Astrocyte (in vitro differentiated cells and primary cell): ENCODE measurements around the gene FBN3. TPM values are rescaled to one million over a fixed set of nuclear protein-coding genes. Genes with fewer than 3 reads are reported as not detected.
"Not testable (repeated sequence)": the region's sequence is repeated elsewhere in the genome, so short reads cannot be mapped to it uniquely, and the experiment has no call there.

Source experiments
- DNase-seq: peaks from one replicate; pipeline ENCODE4 v3.0.0-alpha.2; 2010; ENCODE audit warnings: low read depth
- FAIRE-seq: peaks from 2 replicates; lab custom pipeline; 2011; peaks lifted over from hg19 to GRCh38; lab: Jason Lieb, UNC
- H2AFZ ChIP-seq: 2 replicates; pipeline ENCODE4 v1.6.0; 2012; ENCODE audit warnings: low read depth, low read length, inconsistent platforms
- H3K27ac ChIP-seq: 2 replicates; pipeline ENCODE4 v1.5.1; 2011; ENCODE audit warnings: low read depth, low read length, inconsistent platforms
- H3K27me3 ChIP-seq: 2 replicates; pipeline ENCODE4 v1.6.0; 2011; ENCODE audit warnings: low read length, inconsistent platforms; ENCODE audit not compliant: insufficient read depth
- H3K36me3 ChIP-seq: 2 replicates; pipeline ENCODE4 v1.5.1; 2011; ENCODE audit warnings: low read length, inconsistent platforms; ENCODE audit not compliant: insufficient read depth
- H3K4me1 ChIP-seq: 2 replicates; pipeline ENCODE4 v1.5.1; 2011; ENCODE audit warnings: low read length, inconsistent platforms; ENCODE audit not compliant: insufficient read depth
- H3K4me2 ChIP-seq: 2 replicates; pipeline ENCODE4 v1.6.0; 2012; ENCODE audit warnings: low read length, inconsistent platforms
- H3K4me3 ChIP-seq: 2 replicates; pipeline ENCODE4 v1.5.1; 2011; ENCODE audit warnings: low read depth, mild to moderate bottlenecking, low read length, inconsistent platforms; ENCODE audit not compliant: insufficient read depth
- H3K79me2 ChIP-seq: 2 replicates; pipeline ENCODE4 v1.6.0; 2012; ENCODE audit warnings: mild to moderate bottlenecking, low read length, inconsistent platforms; ENCODE audit not compliant: insufficient read depth
- H3K9ac ChIP-seq: 2 replicates; pipeline ENCODE4 v1.6.0; 2012; ENCODE audit warnings: mild to moderate bottlenecking, low read length, inconsistent platforms
- H3K9me3 ChIP-seq: 2 replicates; pipeline ENCODE4 v1.5.1; 2012; ENCODE audit warnings: low read depth, mild to moderate bottlenecking, low read length, inconsistent platforms; ENCODE audit not compliant: insufficient read depth
- H4K20me1 ChIP-seq: 2 replicates; pipeline ENCODE4 v1.6.0; 2012; ENCODE audit warnings: low read length, inconsistent platforms; ENCODE audit not compliant: insufficient read depth
- H3K27ac Mint-ChIP-seq: one replicate; pipeline ENCODE4 v1.8.0; 2021; ENCODE audit warnings: mild to moderate bottlenecking, mixed read lengths; ENCODE audit not compliant: unreplicated experiment
- H3K27me3 Mint-ChIP-seq: one replicate; pipeline ENCODE4 v1.8.0; 2021; ENCODE audit warnings: low read depth, mixed read lengths; ENCODE audit not compliant: unreplicated experiment
- H3K36me3 Mint-ChIP-seq: one replicate; pipeline ENCODE4 v1.8.0; 2021; ENCODE audit warnings: low read depth, mixed read lengths; ENCODE audit not compliant: unreplicated experiment
- H3K4me1 Mint-ChIP-seq: one replicate; pipeline ENCODE4 v1.8.0; 2021; ENCODE audit warnings: low read depth, mixed read lengths; ENCODE audit not compliant: unreplicated experiment
- H3K4me3 Mint-ChIP-seq: one replicate; pipeline ENCODE4 v1.8.0; 2021; ENCODE audit warnings: mild to moderate bottlenecking, moderate library complexity, mixed read lengths; ENCODE audit not compliant: unreplicated experiment
- H3K9me3 Mint-ChIP-seq: one replicate; pipeline ENCODE4 v1.8.0; 2021; ENCODE audit warnings: mild to moderate bottlenecking, mixed read lengths; ENCODE audit not compliant: unreplicated experiment
- EZH2 ChIP-seq: IDR thresholded peaks from 2 replicates; pipeline ENCODE4 v1.6.1; 2012; ENCODE audit warnings: mild to moderate bottlenecking, low read length, inconsistent platforms; ENCODE audit not compliant: insufficient read depth
- total RNA-seq: library from RNA; stranded (reverse); gene quantifications from 2 replicates; pipeline ENCODE4 v1.2.1, GENCODE V29; 2021
- TF ChIP-seq, protein P1 (sequence below): IDR thresholded peaks from 2 replicates; pipeline ENCODE4 v1.5.1; 2011; ENCODE audit warnings: low read depth, mild to moderate bottlenecking, inconsistent platforms, low read length, moderate library complexity; ENCODE audit not compliant: insufficient read depth

The FBN3 gene
- total RNA-seq, 1 donor from 2014 or later = 1.00 TPM

DNA sequence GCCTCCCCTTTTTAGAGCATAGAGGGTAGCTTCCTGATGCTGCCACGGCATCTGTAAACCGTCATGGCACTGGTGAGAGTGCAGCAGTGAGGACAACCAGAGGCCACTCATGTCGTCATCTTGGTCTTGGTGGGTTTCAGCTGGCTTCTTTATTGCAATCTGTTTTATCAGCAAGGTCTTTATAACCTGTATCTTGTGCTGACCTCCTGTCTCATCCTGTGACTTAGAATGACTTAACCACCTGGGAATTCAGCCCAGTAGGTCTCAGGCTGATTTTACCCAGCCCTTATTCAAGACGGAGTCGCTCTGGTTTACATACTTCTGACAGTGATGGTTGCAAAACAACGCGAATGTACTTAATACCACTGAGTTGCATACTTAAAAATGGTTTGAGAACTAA, 14.4 kb upstream of the FBN3 start:
- no peak overlapping the region for H3K4me3 Mint-ChIP-seq
- Histone ChIP-seq H3K36me3 (no peaks in the 10 kb centered on the region), H3K9ac (no peak overlapping the region), H3K27me3 (peaks cover 5% of the 10 kb centered on the region), H2AFZ (no peak overlapping the region), H4K20me1 (no peaks in the 10 kb centered on the region), H3K4me3 (no peak overlapping the region), H3K27ac (no peak overlapping the region), H3K4me1 (no peaks in the 10 kb centered on the region), H3K9me3 (no peaks in the 10 kb centered on the region), H3K4me2 (no peak overlapping the region), H3K79me2 (no peaks in the 10 kb centered on the region)
- no peaks in the 10 kb centered on the region for H3K9me3 Mint-ChIP-seq
- peaks cover 6% of the 10 kb centered on the region for H3K4me1 Mint-ChIP-seq
- no peak overlapping the region for H3K27ac Mint-ChIP-seq
- no peak for TF ChIP-seq EZH2
- TF ChIP-seq, protein P1, sequence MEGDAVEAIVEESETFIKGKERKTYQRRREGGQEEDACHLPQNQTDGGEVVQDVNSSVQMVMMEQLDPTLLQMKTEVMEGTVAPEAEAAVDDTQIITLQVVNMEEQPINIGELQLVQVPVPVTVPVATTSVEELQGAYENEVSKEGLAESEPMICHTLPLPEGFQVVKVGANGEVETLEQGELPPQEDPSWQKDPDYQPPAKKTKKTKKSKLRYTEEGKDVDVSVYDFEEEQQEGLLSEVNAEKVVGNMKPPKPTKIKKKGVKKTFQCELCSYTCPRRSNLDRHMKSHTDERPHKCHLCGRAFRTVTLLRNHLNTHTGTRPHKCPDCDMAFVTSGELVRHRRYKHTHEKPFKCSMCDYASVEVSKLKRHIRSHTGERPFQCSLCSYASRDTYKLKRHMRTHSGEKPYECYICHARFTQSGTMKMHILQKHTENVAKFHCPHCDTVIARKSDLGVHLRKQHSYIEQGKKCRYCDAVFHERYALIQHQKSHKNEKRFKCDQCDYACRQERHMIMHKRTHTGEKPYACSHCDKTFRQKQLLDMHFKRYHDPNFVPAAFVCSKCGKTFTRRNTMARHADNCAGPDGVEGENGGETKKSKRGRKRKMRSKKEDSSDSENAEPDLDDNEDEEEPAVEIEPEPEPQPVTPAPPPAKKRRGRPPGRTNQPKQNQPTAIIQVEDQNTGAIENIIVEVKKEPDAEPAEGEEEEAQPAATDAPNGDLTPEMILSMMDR = no peak
- H3K36me3 Mint-ChIP-seq = no peaks in the 10 kb centered on the region
- FAIRE-seq (no peak), DNase-seq (no peak)
- H3K27me3 Mint-ChIP-seq = peaks cover 9% of the 10 kb centered on the region

DNA sequence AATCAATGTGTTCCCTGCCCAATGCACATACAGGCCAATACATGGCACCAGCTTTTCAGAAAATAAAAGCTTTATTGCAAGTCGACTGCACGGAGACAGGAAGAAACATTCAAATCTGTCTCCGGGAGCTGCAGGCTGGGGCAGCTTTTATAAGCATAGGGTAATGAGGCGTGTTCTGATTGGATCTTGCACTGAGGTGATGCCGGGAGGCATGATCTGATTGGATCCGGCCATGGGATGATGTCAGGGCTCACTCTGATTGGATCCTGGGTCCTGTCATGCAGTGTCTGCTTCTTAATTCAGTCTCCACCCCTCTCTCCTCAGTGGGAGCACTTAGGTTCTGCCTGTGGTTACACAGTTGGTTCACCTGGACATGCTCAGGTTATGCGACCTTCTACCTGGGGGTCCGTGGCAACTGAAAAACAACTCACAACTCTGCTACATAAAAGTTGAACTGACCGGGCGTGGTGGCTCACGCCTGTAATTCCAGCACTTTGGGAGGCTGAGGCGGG, 11.8 kb upstream of the FBN3 start:
- no peaks in the 10 kb centered on the region for H3K36me3 ChIP-seq
- H3K9ac ChIP-seq = no peak overlapping the region
- Mint-ChIP-seq H3K4me3 (no peak overlapping the region), H3K27me3 (peaks cover 4% of the 10 kb centered on the region), H3K9me3 (no peaks in the 10 kb centered on the region), H3K27ac (no peak overlapping the region), H3K36me3 (no peaks in the 10 kb centered on the region), H3K4me1 (peaks cover 6% of the 10 kb centered on the region)
- FAIRE-seq (no peak), DNase-seq (no peak)
- no peaks in the 10 kb centered on the region for H3K9me3 ChIP-seq
- no peaks in the 10 kb centered on the region for H3K4me1 ChIP-seq
- no peak overlapping the region for H3K4me2 ChIP-seq
- no peak for TF ChIP-seq EZH2
- TF ChIP-seq, protein P1 = no peak
- H3K27ac ChIP-seq = no peak overlapping the region
- no peak overlapping the region for H3K4me3 ChIP-seq
- no peak overlapping the region for H2AFZ ChIP-seq
- no peaks in the 10 kb centered on the region for H3K79me2 ChIP-seq
- no peaks in the 10 kb centered on the region for H3K27me3 ChIP-seq
- H4K20me1 ChIP-seq = no peaks in the 10 kb centered on the region

DNA sequence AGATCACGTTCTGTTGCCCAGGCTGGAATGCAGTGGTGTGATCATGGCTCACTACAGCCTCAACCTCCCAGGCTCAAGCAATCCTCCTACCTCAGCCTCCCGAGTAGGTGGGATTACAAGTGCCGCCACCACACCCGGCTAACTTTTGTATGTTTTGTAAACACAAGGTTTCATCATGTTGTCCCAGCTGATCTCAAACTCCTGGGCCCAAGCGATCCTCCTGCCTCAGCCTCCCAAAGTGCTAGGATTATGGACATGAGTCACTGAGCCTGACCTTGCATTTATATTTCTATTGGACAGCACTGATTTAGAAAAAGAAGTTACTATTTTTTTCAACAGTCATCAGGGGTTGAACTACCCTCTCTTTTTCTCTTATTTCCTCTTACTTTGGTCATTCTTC, 9.9 kb upstream of the FBN3 start:
- H3K4me1 Mint-ChIP-seq, H3K4me3 ChIP-seq, H3K27me3 ChIP-seq, H3K27me3 Mint-ChIP-seq, H3K4me3 Mint-ChIP-seq, H3K27ac ChIP-seq, H3K27ac Mint-ChIP-seq, H3K4me1 ChIP-seq, H3K36me3 ChIP-seq, H4K20me1 ChIP-seq, H3K9ac ChIP-seq, H3K9me3 Mint-ChIP-seq, H3K4me2 ChIP-seq, H2AFZ ChIP-seq, FAIRE-seq, H3K79me2 ChIP-seq, DNase-seq, H3K36me3 Mint-ChIP-seq, H3K9me3 ChIP-seq: not testable (repeated sequence)
